ENCODE data around the gene FUS. TPM values are rescaled to one million over a fixed set of nuclear protein-coding genes. Genes with fewer than 3 reads are reported as not detected.
"Not testable (repeated sequence)": the region's sequence is repeated elsewhere in the genome, so short reads cannot be mapped to it uniquely, and the experiment has no call there.

The FUS gene
- total RNA-seq, 1 donor from 2014 or later: 36.3 TPM

GRCh38 chr16:31143011-31143693, 36.8 kb upstream of the FUS start:
- FAIRE-seq: no peak
- DNase-seq (ENCODE audit: low spot score in 2 of 2): no peak

GRCh38 chr16:31143694-31144148, 36.2 kb upstream of the FUS start:
- DNase-seq (ENCODE audit: low spot score in 2 of 2): no peak

GRCh38 chr16:31144418-31144817, 35.5 kb upstream of the FUS start:
- not testable (repeated sequence) for FAIRE-seq; DNase-seq (ENCODE audit: low spot score in 2 of 2)

More at GRCh38 chr16:31143694-31144148, 36.2 kb upstream of the FUS start:
- no peak for FAIRE-seq

GRCh38 chr16:31145398-31145990, 34.4 kb upstream of the FUS start:
- no peak for FAIRE-seq
- DNase-seq (ENCODE audit: low spot score in 2 of 2): no peak

GRCh38 chr16:31147574-31147973, 32.4 kb upstream of the FUS start:
- DNase-seq (ENCODE audit: low spot score in 2 of 2): no peak
- FAIRE-seq: no peak

GRCh38 chr16:31148281-31148728, 31.6 kb upstream of the FUS start:
- DNase-seq (ENCODE audit: low spot score in 2 of 2) (peak in 1 of 2 donors; percentile 10), FAIRE-seq (no peak)

GRCh38 chr16:31148896-31149295, 31.0 kb upstream of the FUS start:
- FAIRE-seq: no peak
- no peak for DNase-seq (ENCODE audit: low spot score in 2 of 2)

- FAIRE-seq (no peak), DNase-seq (ENCODE audit: low spot score in 2 of 2) (no peak)
Observed at GRCh38 chr16:31149332-31149731, 30.6 kb upstream of the FUS start.

- DNase-seq (ENCODE audit: low spot score in 2 of 2) (peak in 1 of 2 donors; percentile 7), FAIRE-seq (no peak)
Observed at GRCh38 chr16:31149894-31150890, 29.7 kb upstream of the FUS start, which contains the start of gene PRSS36. TSS of gene PRSS36 (minus strand) at chr16:31150066. CDS start at chr16:31150035, 31 bp downstream.

- FAIRE-seq; DNase-seq (ENCODE audit: low spot score in 2 of 2): not testable (repeated sequence)
Observed at GRCh38 chr16:31150976-31151375, 29.0 kb upstream of the FUS start.

GRCh38 chr16:31157136-31157535, 22.8 kb upstream of the FUS start:
- FAIRE-seq (no peak), DNase-seq (ENCODE audit: low spot score in 2 of 2) (no peak)

GRCh38 chr16:31167315-31167714, 12.6 kb upstream of the FUS start:
- FAIRE-seq: no peak

GRCh38 chr16:31168848-31169247, 11.1 kb upstream of the FUS start:
- DNase-seq (ENCODE audit: low spot score in 2 of 2) (no peak), FAIRE-seq (no peak)

More at GRCh38 chr16:31167315-31167714, 12.6 kb upstream of the FUS start:
- DNase-seq (ENCODE audit: low spot score in 2 of 2): no peak

- not testable (repeated sequence) for FAIRE-seq; DNase-seq (ENCODE audit: low spot score in 2 of 2)
Observed at GRCh38 chr16:31170048-31170447, 9.9 kb upstream of the FUS start.

GRCh38 chr16:31177136-31177535, 2.8 kb upstream of the FUS start:
- DNase-seq (ENCODE audit: low spot score in 2 of 2): no peak

GRCh38 chr16:31179219-31179746, 656 bp upstream of the FUS start:
- FAIRE-seq: no peak
- no peak for DNase-seq (ENCODE audit: low spot score in 2 of 2)

More at GRCh38 chr16:31177136-31177535, 2.8 kb upstream of the FUS start:
- no peak for FAIRE-seq

GRCh38 chr16:31181102-31181830, 1.3 kb downstream of the FUS start:
- no peak for FAIRE-seq

GRCh38 chr16:31182391-31182790, 2.5 kb downstream of the FUS start:
- FAIRE-seq (no peak), DNase-seq (ENCODE audit: low spot score in 2 of 2) (no peak)

More at GRCh38 chr16:31181102-31181830, 1.3 kb downstream of the FUS start:
- no peak for DNase-seq (ENCODE audit: low spot score in 2 of 2)

All from frontal cortex (tissue), 4 donors.